Measurements from ENCODE around the gene TLL1.

DNA sequence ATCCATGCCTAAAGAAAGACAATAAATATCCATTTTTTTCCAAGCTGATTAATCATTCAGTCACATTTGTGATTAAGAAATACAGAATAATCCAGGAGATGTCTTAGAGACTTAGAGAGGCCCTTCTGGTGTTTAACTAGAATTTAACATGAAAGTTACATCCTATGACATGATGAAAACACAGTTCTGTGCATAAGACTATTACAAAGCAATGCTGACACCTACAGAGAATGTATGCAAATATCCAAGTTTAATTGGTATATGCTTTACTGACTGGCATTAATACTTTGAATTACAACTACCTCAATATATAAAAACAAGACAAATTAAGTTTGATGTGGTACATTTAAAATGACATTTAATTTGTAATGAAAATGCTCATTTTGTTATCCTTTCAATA is 17.8 kb upstream of the TLL1 start:
- TF ChIP-seq, protein P1, sequence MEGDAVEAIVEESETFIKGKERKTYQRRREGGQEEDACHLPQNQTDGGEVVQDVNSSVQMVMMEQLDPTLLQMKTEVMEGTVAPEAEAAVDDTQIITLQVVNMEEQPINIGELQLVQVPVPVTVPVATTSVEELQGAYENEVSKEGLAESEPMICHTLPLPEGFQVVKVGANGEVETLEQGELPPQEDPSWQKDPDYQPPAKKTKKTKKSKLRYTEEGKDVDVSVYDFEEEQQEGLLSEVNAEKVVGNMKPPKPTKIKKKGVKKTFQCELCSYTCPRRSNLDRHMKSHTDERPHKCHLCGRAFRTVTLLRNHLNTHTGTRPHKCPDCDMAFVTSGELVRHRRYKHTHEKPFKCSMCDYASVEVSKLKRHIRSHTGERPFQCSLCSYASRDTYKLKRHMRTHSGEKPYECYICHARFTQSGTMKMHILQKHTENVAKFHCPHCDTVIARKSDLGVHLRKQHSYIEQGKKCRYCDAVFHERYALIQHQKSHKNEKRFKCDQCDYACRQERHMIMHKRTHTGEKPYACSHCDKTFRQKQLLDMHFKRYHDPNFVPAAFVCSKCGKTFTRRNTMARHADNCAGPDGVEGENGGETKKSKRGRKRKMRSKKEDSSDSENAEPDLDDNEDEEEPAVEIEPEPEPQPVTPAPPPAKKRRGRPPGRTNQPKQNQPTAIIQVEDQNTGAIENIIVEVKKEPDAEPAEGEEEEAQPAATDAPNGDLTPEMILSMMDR (conservative IDR thresholded peaks at IDR 0.05; ENCODE audit: low read depth, low read length), result no peak
- no peak for TF ChIP-seq EZH2 (IDR thresholded peaks at IDR 0.05; ENCODE audit: low read length, unreplicated experiment)
